RWPE2 (cell line): ENCODE results near the gene RPL39.

ENCODE experiments used
- ATAC-seq: fragments of 200-7000 bp; cut with Tn5 transposase; 3 replicates; pipeline ENCODE4 v1.9.1; 2021; ENCODE audit warnings: low read depth
- DNase-seq: peaks from one replicate; pipeline ENCODE4 v3.0.0-alpha.2; 2020; ENCODE audit warnings: low spot score
- H3K27ac ChIP-seq: fragments of 450-650 bp; 2 replicates; pipeline ENCODE4 v1.5.1; 2017; ENCODE audit warnings: mild to moderate bottlenecking; ENCODE audit not compliant: poor library complexity, severe bottlenecking
- H3K27me3 ChIP-seq: fragments of 250-450 bp; sonication (Bioruptor Pico); 2 replicates; pipeline ENCODE4 v1.5.1; 2021; ENCODE audit warnings: mild to moderate bottlenecking, moderate library complexity; ENCODE audit not compliant: insufficient read depth, poor library complexity, severe bottlenecking
- H3K36me3 ChIP-seq: fragments of 250-450 bp; sonication (Bioruptor Pico); 2 replicates; pipeline ENCODE4 v1.5.1; 2020; ENCODE audit warnings: low read depth, mild to moderate bottlenecking, moderate library complexity
- H3K4me1 ChIP-seq: fragments of 250-450 bp; sonication (Bioruptor Pico); 2 replicates; pipeline ENCODE4 v1.5.1; 2021; ENCODE audit warnings: mild to moderate bottlenecking, moderate library complexity; ENCODE audit not compliant: insufficient read depth, poor library complexity, severe bottlenecking
- H3K4me3 ChIP-seq: fragments of 250-450 bp; sonication (Bioruptor Pico); 2 replicates; pipeline ENCODE4 v1.5.1; 2021; ENCODE audit warnings: mild to moderate bottlenecking, moderate library complexity; ENCODE audit not compliant: severe bottlenecking
- H3K9me3 ChIP-seq: fragments of 250-450 bp; sonication (Bioruptor Pico); 2 replicates; pipeline ENCODE4 v1.5.1; 2021; ENCODE audit warnings: mild to moderate bottlenecking, moderate library complexity; ENCODE audit not compliant: severe bottlenecking
- TF ChIP-seq, protein P1 (sequence below): fragments of 450-650 bp; IDR thresholded peaks from one replicate; pipeline ENCODE4 v1.5.1; 2017; ENCODE audit warnings: mild to moderate bottlenecking, moderate library complexity; ENCODE audit not compliant: poor library complexity, severe bottlenecking

The RPL39 gene

DNA sequence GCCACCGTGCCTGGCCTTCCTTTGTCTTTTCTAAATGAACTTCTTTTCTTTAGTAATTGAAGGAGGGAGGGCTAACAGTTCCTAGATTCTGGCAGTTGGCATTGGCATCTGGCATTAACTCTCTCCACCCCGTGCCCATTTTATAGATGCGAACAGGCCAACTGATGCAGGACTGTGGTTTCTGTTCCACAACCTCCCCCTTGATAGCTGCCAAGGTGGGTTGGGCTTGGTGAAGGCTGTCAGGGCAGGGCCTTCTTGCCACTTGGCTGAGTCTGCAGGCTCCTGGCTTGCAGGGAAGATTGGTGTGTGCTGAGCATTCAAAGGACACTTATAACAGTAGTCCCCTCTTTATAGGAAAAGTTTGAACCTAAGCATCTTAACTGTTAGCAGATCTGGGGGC is 28.7 kb downstream of the RPL39 start:
- Histone ChIP-seq H3K27me3 (no peaks in the 10 kb centered on the region), H3K27ac (no peak overlapping the region), H3K36me3 (no peaks in the 10 kb centered on the region), H3K4me1 (no peaks in the 10 kb centered on the region), H3K4me3 (no peak overlapping the region), H3K9me3 (no peaks in the 10 kb centered on the region)
- DNase-seq (no peak), ATAC-seq (no peak)
- TF ChIP-seq, protein P1, sequence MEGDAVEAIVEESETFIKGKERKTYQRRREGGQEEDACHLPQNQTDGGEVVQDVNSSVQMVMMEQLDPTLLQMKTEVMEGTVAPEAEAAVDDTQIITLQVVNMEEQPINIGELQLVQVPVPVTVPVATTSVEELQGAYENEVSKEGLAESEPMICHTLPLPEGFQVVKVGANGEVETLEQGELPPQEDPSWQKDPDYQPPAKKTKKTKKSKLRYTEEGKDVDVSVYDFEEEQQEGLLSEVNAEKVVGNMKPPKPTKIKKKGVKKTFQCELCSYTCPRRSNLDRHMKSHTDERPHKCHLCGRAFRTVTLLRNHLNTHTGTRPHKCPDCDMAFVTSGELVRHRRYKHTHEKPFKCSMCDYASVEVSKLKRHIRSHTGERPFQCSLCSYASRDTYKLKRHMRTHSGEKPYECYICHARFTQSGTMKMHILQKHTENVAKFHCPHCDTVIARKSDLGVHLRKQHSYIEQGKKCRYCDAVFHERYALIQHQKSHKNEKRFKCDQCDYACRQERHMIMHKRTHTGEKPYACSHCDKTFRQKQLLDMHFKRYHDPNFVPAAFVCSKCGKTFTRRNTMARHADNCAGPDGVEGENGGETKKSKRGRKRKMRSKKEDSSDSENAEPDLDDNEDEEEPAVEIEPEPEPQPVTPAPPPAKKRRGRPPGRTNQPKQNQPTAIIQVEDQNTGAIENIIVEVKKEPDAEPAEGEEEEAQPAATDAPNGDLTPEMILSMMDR, result no peak

DNA sequence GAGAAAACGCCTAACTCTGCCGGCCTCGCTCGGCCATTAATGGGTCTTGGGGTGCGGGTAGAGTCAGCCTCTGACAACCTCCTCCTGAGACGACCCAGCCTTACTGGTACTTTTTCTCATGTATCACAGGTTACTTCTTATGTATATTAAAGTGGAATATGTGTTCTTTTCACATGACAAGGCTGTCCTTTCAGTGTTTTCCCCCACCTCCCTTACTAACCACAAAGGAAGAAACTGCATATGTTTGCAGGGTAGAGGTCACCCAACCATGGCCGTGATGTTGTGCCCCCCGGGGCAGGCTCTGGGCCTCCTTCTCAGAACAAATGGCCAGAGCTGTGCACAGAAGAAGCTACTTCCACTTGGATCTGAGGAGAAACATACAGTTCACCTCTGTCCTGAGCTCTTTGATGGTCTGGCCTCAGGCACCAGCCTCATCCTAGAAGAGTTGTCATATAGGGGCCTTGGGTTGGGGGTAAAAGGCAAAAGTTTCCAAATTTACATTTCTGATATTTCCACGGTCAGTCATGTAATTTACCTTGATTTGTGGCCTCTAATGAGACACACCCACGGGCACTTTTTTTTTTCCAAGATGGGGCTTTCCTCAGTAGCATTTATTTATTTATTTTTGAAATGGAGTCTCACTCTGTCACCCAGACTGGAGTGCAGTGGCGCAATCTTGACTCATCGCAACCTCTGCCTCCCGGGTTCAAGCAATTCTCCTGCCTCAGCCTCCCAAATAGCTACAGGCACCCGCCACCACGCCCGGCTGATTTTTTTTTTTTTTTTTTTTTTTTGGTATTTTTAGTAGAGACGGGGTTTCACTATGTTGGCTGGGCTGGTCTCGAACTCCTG is 31.2 kb downstream of the RPL39 start:
- H3K27ac ChIP-seq, result no peak overlapping the region
- DNase-seq (no peak), ATAC-seq (no peak)
- no peaks in the 10 kb centered on the region for H3K27me3 ChIP-seq
- H3K36me3 ChIP-seq, result no peaks in the 10 kb centered on the region
- H3K4me1 ChIP-seq, result no peaks in the 10 kb centered on the region
- H3K4me3 ChIP-seq, result no peak overlapping the region
- TF ChIP-seq, protein P1, result no peak
- H3K9me3 ChIP-seq, result no peaks in the 10 kb centered on the region

DNA sequence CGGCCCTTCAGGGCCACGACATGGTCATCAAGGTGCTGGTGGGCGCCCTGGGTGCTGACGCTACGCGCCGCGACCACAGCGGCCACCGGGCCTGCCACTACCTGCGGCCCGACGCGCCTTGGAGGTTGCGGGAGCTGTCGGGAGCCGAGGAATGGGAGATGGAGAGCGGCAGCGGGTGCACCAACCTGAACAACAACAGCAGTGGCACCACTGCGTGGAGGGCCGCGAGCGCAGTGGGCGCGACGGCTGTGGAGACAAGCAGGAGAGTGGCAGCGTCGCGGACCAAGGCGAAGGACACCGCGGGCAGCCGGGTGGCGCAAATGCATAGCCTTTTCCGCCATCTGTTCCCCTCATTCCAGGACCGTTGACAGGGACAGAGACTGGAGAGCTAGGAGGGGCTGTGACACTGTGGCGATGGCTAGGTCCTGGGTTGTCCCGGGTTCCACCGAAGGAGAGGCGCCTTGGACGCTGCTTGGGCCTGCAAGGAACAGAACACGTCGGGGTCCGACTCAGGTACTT is 32.1 kb downstream of the RPL39 start:
- Histone ChIP-seq H3K27ac (no peak overlapping the region), H3K4me3 (peak overlapping the region; percentile 43), H3K9me3 (no peaks in the 10 kb centered on the region), H3K27me3 (no peaks in the 10 kb centered on the region), H3K36me3 (no peaks in the 10 kb centered on the region), H3K4me1 (no peaks in the 10 kb centered on the region)
- ATAC-seq, result no peak
- DNase-seq, result no peak
- TF ChIP-seq, protein P1, result no peak

DNA sequence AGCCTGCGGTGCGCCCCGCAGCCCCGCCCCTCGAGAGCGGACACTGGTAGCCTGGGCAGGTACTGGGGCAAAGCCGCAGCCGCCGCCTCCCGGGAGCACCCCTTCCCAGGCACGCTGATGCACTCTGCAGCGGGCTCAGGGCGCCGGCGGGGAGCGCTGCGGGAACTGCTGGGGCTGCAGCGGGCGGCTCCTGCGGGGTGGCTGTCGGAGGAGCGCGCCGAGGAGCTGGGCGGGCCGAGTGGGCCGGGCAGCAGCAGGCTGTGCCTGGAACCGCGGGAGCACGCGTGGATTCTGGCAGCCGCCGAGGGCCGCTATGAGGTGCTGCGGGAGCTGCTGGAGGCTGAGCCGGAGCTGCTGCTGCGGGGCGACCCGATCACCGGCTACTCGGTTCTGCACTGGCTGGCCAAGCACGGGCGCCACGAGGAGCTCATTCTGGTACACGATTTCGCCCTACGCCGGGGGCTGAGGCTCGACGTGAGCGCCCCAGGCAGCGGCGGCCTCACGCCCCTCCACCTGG is 32.6 kb downstream of the RPL39 start:
- no peaks in the 10 kb centered on the region for H3K4me1 ChIP-seq
- H3K36me3 ChIP-seq, result no peaks in the 10 kb centered on the region
- H3K9me3 ChIP-seq, result no peaks in the 10 kb centered on the region
- TF ChIP-seq, protein P1, result no peak
- DNase-seq, result no peak
- H3K27ac ChIP-seq, result no peak overlapping the region
- peak overlapping the region; percentile 43 for H3K4me3 ChIP-seq
- H3K27me3 ChIP-seq, result no peaks in the 10 kb centered on the region
- ATAC-seq, result peak; percentile 62
